Caki2 (cell line): ENCODE results near the gene SNHG17. TPM values are rescaled to one million over a fixed set of nuclear protein-coding genes. Genes with fewer than 3 reads are reported as not detected.
"Not testable (repeated sequence)": the region's sequence is repeated elsewhere in the genome, so short reads cannot be mapped to it uniquely, and the experiment has no call there.

Source experiments
- DNase-seq: peaks from one replicate; pipeline ENCODE4 v3.0.0-alpha.2; 2015; ENCODE audit warnings: low read depth
- in situ Hi-C: cut with HindIII; loops from 2 replicates; pipeline ENCODE4 v1.10.0; 2016; ENCODE audit warnings: low sequenced_read_pairs, low pct_unique_long_range_greater_than_20kb, mixed read lengths
- total RNA-seq: library from RNA; depleted of rRNA; stranded (reverse); fragments of >200 nt; shearing (Covaris generic); gene quantifications from 2 replicates; pipeline ENCODE4 v1.2.3, GENCODE V29; 2014; ENCODE audit warnings: low replicate concordance; rRNA removed

Gene SNHG17
- 44.4 and 211 TPM in 2 replicates for total RNA-seq

GRCh38 chr20:38434770-38435554, at the start of gene SNHG17:
SNHG17 (minus strand) TSS chr20:38435328.
- in situ Hi-C loops = no loop called here
- peak; percentile 83 for DNase-seq

- in situ Hi-C loops = no loop called here
- DNase-seq = no peak
These were observed 44.5 kb upstream of the SNHG17 start for GRCh38 chr20:38479596-38479995.

- DNase-seq = no peak
- in situ Hi-C loops = no loop called here
These were observed 42.6 kb upstream of the SNHG17 start for GRCh38 chr20:38477747-38478146.

- in situ Hi-C loops = no loop called here
- no peak for DNase-seq
These were observed 38.3 kb upstream of the SNHG17 start for GRCh38 chr20:38473367-38473795.

- in situ Hi-C loops = no loop called here
These were observed 37.6 kb upstream of the SNHG17 start, which contains the start of gene RALGAPB for GRCh38 chr20:38472513-38473366. RALGAPB (plus strand) TSS chr20:38472843; CDS start chr20:38488433, 15,590 bp downstream.

GRCh38 chr20:38471987-38472512, 36.9 kb upstream of the SNHG17 start:
- in situ Hi-C loops = no loop called here
- no peak for DNase-seq

More at GRCh38 chr20:38472513-38473366, 37.6 kb upstream of the SNHG17 start, which contains the start of gene RALGAPB:
- peak; percentile 99 for DNase-seq

- DNase-seq = no peak
- in situ Hi-C loops = no loop called here
These were observed 36.1 kb upstream of the SNHG17 start for GRCh38 chr20:38471245-38471644.

- in situ Hi-C loops = no loop called here
- DNase-seq = no peak
These were observed 31.9 kb upstream of the SNHG17 start for GRCh38 chr20:38466983-38467382.

GRCh38 chr20:38466171-38466570, 31.0 kb upstream of the SNHG17 start:
- DNase-seq = no peak

GRCh38 chr20:38461569-38461968, 26.4 kb upstream of the SNHG17 start:
- DNase-seq, in situ Hi-C loops: not testable (repeated sequence)

More at GRCh38 chr20:38466171-38466570, 31.0 kb upstream of the SNHG17 start:
- in situ Hi-C loops = no loop called here

GRCh38 chr20:38461167-38461566, 26.0 kb upstream of the SNHG17 start:
- DNase-seq, in situ Hi-C loops: not testable (repeated sequence)

GRCh38 chr20:38460631-38461030, 25.5 kb upstream of the SNHG17 start:
- in situ Hi-C loops = not testable (repeated sequence)

GRCh38 chr20:38460040-38460623, 25.0 kb upstream of the SNHG17 start:
- DNase-seq = peak; percentile 85
- in situ Hi-C loops = no loop called here

More at GRCh38 chr20:38460631-38461030, 25.5 kb upstream of the SNHG17 start:
- not testable (repeated sequence) for DNase-seq

GRCh38 chr20:38458314-38458713, 23.2 kb upstream of the SNHG17 start:
- in situ Hi-C loops = no loop called here

GRCh38 chr20:38454556-38455473, 19.7 kb upstream of the SNHG17 start:
- DNase-seq = no peak
- in situ Hi-C loops = no loop called here

More at GRCh38 chr20:38458314-38458713, 23.2 kb upstream of the SNHG17 start:
- no peak for DNase-seq

- in situ Hi-C loops = no loop called here
- DNase-seq = peak; percentile 70
These were observed 18.8 kb upstream of the SNHG17 start for GRCh38 chr20:38453941-38454340.
